Endothelial cell of umbilical vein (primary cell): ENCODE measurements around the gene RFNG. TPM values are rescaled to one million over a fixed set of nuclear protein-coding genes. Genes with fewer than 3 reads are reported as not detected.

Source experiments
- BruUV-seq: library from RNA; stranded (reverse); fragments of 400-500 nt; replicated peaks from 2 replicates; lab custom pipeline; 2021; lab: Mats Ljungman, UMichigan
- CTCF ChIA-PET: fragments of 300-600, 350-600 bp; sonication (Branson Sonifier 250); formaldehyde crosslinking; loops from one replicate; lab custom pipeline; 2021; ENCODE audit warnings: antibody characterized with exemption, inconsistent platforms; lab: Charles Lee
- POLR2A ChIA-PET: fragments of 300-600, 350-600 bp; sonication (Branson Sonifier 250); formaldehyde crosslinking; loops from one replicate; lab custom pipeline; 2021; ENCODE audit warnings: antibody characterized with exemption, inconsistent platforms; lab: Charles Lee
- DNase-seq: peaks from one replicate; pipeline ENCODE4 v3.0.0-alpha.2; 2011; ENCODE audit warnings: low read depth, low spot score
- FAIRE-seq: peaks from 2 replicates; lab custom pipeline; 2011; peaks lifted over from hg19 to GRCh38; lab: Jason Lieb, UNC
- H2AFZ ChIP-seq: 2 replicates; pipeline ENCODE4 v1.6.0; 2012; ENCODE audit warnings: low read depth, low read length, control low read depth, inconsistent platforms
- H3K27ac ChIP-seq: 2 replicates; pipeline ENCODE4 v1.5.1; 2011; ENCODE audit warnings: low read depth, mild to moderate bottlenecking, control low read depth, low read length, moderate library complexity; ENCODE audit not compliant: insufficient read depth
- H3K27me3 ChIP-seq, 2 experiments: 2 replicates each; pipeline versions ENCODE4 v1.6.0 to v1.6.1; 2011; ENCODE audit warnings: low read length in 2 of 2, mixed read lengths in 1 of 2; ENCODE audit not compliant: control insufficient read depth in 2 of 2, insufficient read depth in 2 of 2
- H3K36me3 ChIP-seq, 2 experiments: 2 replicates in 1 of 2; 3 replicates in 1 of 2; pipeline ENCODE4 v1.5.1; 2011; ENCODE audit warnings: low read length in 2 of 2, mild to moderate bottlenecking in 1 of 2, moderate library complexity in 1 of 2; ENCODE audit not compliant: control insufficient read depth in 2 of 2, insufficient read depth in 2 of 2; ENCODE audit errors: extremely low read depth in 1 of 2
- H3K4me1 ChIP-seq: 3 replicates; pipeline ENCODE4 v1.5.1; 2011; ENCODE audit warnings: mild to moderate bottlenecking, low read length; ENCODE audit not compliant: control insufficient read depth, insufficient read depth; ENCODE audit errors: extremely low read depth
- H3K4me2 ChIP-seq: 2 replicates; pipeline ENCODE4 v1.6.1; 2011; ENCODE audit warnings: low read length, control low read depth, mixed read lengths; ENCODE audit not compliant: insufficient read depth
- H3K4me3 ChIP-seq, 3 experiments: fragments of 200-600 bp in 1 of 3; sonication (generic), shearing (Covaris generic) in 1 of 3; replicated peaks in 1 of 3; 2 replicates each; pipeline ENCODE4 v1.5.1; 2011 to 2016; ENCODE audit warnings: control low read depth in 3 of 3, low read length in 3 of 3, mild to moderate bottlenecking in 2 of 3, inconsistent platforms in 1 of 3, low read depth in 1 of 3, moderate library complexity in 1 of 3; ENCODE audit not compliant: insufficient read depth in 1 of 3
- H3K79me2 ChIP-seq: 2 replicates; pipeline ENCODE4 v1.6.0; 2012; ENCODE audit warnings: low read length, inconsistent platforms; ENCODE audit not compliant: control insufficient read depth, insufficient read depth
- H3K9ac ChIP-seq: replicated peaks from 2 replicates; pipeline ENCODE3; 2011; ENCODE audit warnings: low read length, control low read depth; ENCODE audit not compliant: insufficient read depth; ENCODE audit errors: extremely low read depth
- H3K9me1 ChIP-seq: replicated peaks from 3 replicates; pipeline ENCODE4 v1.6.0; 2011; ENCODE audit warnings: mild to moderate bottlenecking, low read length; ENCODE audit not compliant: control insufficient read depth, insufficient read depth; ENCODE audit errors: extremely low read depth
- H3K9me3 ChIP-seq: replicated peaks from 2 replicates; pipeline ENCODE4 v1.5.1; 2012; ENCODE audit warnings: low read length, inconsistent platforms; ENCODE audit not compliant: control insufficient read depth, insufficient read depth
- H4K20me1 ChIP-seq: replicated peaks from 2 replicates; pipeline ENCODE3; 2011; ENCODE audit warnings: mild to moderate bottlenecking, low read length; ENCODE audit not compliant: control insufficient read depth, insufficient read depth; ENCODE audit errors: extremely low read depth
- CTCF ChIP-seq, 2 donors: IDR thresholded peaks; 1 replicate in 1 of 2; 2 replicates in 1 of 2; pipeline ENCODE4 v1.5.1; 2011; ENCODE audit warnings: low read length in 2 of 2, mild to moderate bottlenecking in 2 of 2, moderate library complexity in 2 of 2, control low read depth in 1 of 2, inconsistent platforms in 1 of 2, low read depth in 1 of 2; ENCODE audit not compliant: insufficient read depth in 1 of 2; ENCODE audit errors: extremely low read depth in 1 of 2
- FOS ChIP-seq: IDR thresholded peaks from 2 replicates; pipeline ENCODE4 v1.6.1; 2011; ENCODE audit warnings: mild to moderate bottlenecking, low read length, moderate library complexity, borderline replicate concordance; ENCODE audit not compliant: insufficient read depth
- GATA2 ChIP-seq: IDR thresholded peaks from 2 replicates; pipeline ENCODE4 v1.7.0; 2011; ENCODE audit warnings: low read depth, mild to moderate bottlenecking, moderate library complexity, mixed read lengths, low read length; ENCODE audit not compliant: insufficient read length, insufficient read depth
- JUN ChIP-seq: IDR thresholded peaks from 2 replicates; pipeline ENCODE4 v1.6.1; 2011; ENCODE audit warnings: borderline replicate concordance, low read depth; ENCODE audit not compliant: insufficient read length, insufficient read depth
- MAX ChIP-seq: IDR thresholded peaks from 2 replicates; pipeline ENCODE4 v1.6.1; 2011; ENCODE audit not compliant: insufficient read depth, insufficient read length
- POLR2A ChIP-seq: IDR thresholded peaks from 2 replicates; pipeline ENCODE4 v1.6.1; 2012; ENCODE audit warnings: low read depth, mild to moderate bottlenecking, control low read depth, low read length
- POLR2AphosphoS5 ChIP-seq: IDR thresholded peaks from 2 replicates; pipeline ENCODE4 v1.6.1; 2012; ENCODE audit warnings: low read depth, mild to moderate bottlenecking, control low read depth, low read length, moderate library complexity; ENCODE audit not compliant: insufficient read depth
- dilution Hi-C: fragments of 300-500 bp; cut with MboI; formaldehyde crosslinking; loops from one replicate; pipeline ENCODE4 v1.15.0; 2019; ENCODE audit warnings: low sequenced_read_pairs; ENCODE audit not compliant: extremely low pct_ligation_motif_present
- intact Hi-C: fragments of 100-400 bp; cut with micrococcal nuclease; formaldehyde crosslinking; loops from one replicate; pipeline ENCODE4 v1.10.0; 2022
- polyA plus RNA-seq, 4 experiments: library from polyadenylated mRNA; depleted of rRNA in 3 of 4; stranded (reverse) in 3 of 4; unstranded in 1 of 4; fragments of >200 nt; gene quantifications; 2 replicates each; pipeline versions ENCODE4 v1.2.1 to v1.2.3, GENCODE V29; 2011 to 2012; ENCODE audit warnings: missing spikeins in 1 of 4
- total RNA-seq: library from RNA; stranded (reverse); gene quantifications from 2 replicates; pipeline ENCODE4 v1.2.3, GENCODE V29; 2021

RFNG gene
- total and polyA plus RNA-seq, 2 donors (not counting 3 experiments of a cell fraction or from before 2014, with no cell fraction given) = 33.7 to 40.0 TPM

- TF ChIP-seq CTCF (IDR thresholded peaks at IDR 0.05; ENCODE audit: extremely low read depth in 1 of 2, insufficient read depth in 1 of 2, low read depth in 1 of 2, low read length in 2 of 2) (no peak), FOS (no peak), GATA2 (no peak), POLR2A (no peak), JUN (no peak), MAX (no peak), POLR2AphosphoS5 (no peak)
- H4K20me1 ChIP-seq = no peaks in the 10 kb centered on the region
- BruUV-seq = no TSS peak
- dilution Hi-C loops = no loop called here
- peaks cover 12 to 57% of the 10 kb centered on the region in 2 experiments for H3K36me3 ChIP-seq
- H3K27me3 ChIP-seq = no peaks in the 10 kb centered on the region
- H3K27ac ChIP-seq = no peak overlapping the region
- H3K9me3 ChIP-seq = no peaks in the 10 kb centered on the region
- H3K4me3 ChIP-seq = no peak overlapping the region
- no peak for DNase-seq
- CTCF ChIA-PET = no interaction called here
- no peak overlapping the region for H3K9ac ChIP-seq
- H2AFZ ChIP-seq = no peak overlapping the region
- no peak overlapping the region for H3K4me2 ChIP-seq
- FAIRE-seq = no peak
- H3K4me1 ChIP-seq = no peaks in the 10 kb centered on the region
- POLR2A ChIA-PET = no interaction called here
- intact Hi-C loops = no loop called here
- no peaks in the 10 kb centered on the region for H3K79me2 ChIP-seq
- H3K9me1 ChIP-seq = no peaks in the 10 kb centered on the region
These were observed 7.2 kb upstream of the RFNG start for GRCh38 chr17:82058855-82059249.
